ENCODE data around the gene RPL18A.

RPL18A gene

GRCh38 chr19:17834350-17835181 lies 25.1 kb upstream of the RPL18A start:
- DNase-seq (ENCODE audit: low read depth), result no peak
- H3K4me3 ChIP-seq (replicated peaks; ENCODE audit: low read depth, low read length), result no peak overlapping the region

GRCh38 chr19:17835182-17836006 lies 24.3 kb upstream of the RPL18A start:
- H3K4me3 ChIP-seq (replicated peaks; ENCODE audit: low read depth, low read length), result no peak overlapping the region
- DNase-seq (ENCODE audit: low read depth), result peak; percentile 14
- no peak for TF ChIP-seq CTCF (IDR thresholded peaks at IDR 0.05; ENCODE audit: low read length, missing control alignments)

More at GRCh38 chr19:17834350-17835181, 25.1 kb upstream of the RPL18A start:
- TF ChIP-seq CTCF (IDR thresholded peaks at IDR 0.05; ENCODE audit: low read length, missing control alignments), result peak; percentile 6

GRCh38 chr19:17836530-17836929 lies 23.2 kb upstream of the RPL18A start:
- no peak overlapping the region for H3K4me3 ChIP-seq (replicated peaks; ENCODE audit: low read depth, low read length)
- TF ChIP-seq CTCF (IDR thresholded peaks at IDR 0.05; ENCODE audit: low read length, missing control alignments), result no peak
- DNase-seq (ENCODE audit: low read depth), result no peak

GRCh38 chr19:17837972-17838371 lies 21.7 kb upstream of the RPL18A start:
- TF ChIP-seq CTCF (IDR thresholded peaks at IDR 0.05; ENCODE audit: low read length, missing control alignments), result no peak
- no peak overlapping the region for H3K4me3 ChIP-seq (replicated peaks; ENCODE audit: low read depth, low read length)

GRCh38 chr19:17840019-17840418 lies 19.7 kb upstream of the RPL18A start:
- H3K4me3 ChIP-seq (replicated peaks; ENCODE audit: low read depth, low read length), result no peak overlapping the region
- DNase-seq (ENCODE audit: low read depth), result no peak
- TF ChIP-seq CTCF (IDR thresholded peaks at IDR 0.05; ENCODE audit: low read length, missing control alignments), result no peak

More at GRCh38 chr19:17837972-17838371, 21.7 kb upstream of the RPL18A start:
- no peak for DNase-seq (ENCODE audit: low read depth)

- no peak for TF ChIP-seq CTCF (IDR thresholded peaks at IDR 0.05; ENCODE audit: low read length, missing control alignments)
- peak overlapping the region; percentile 39 for H3K4me3 ChIP-seq (replicated peaks; ENCODE audit: low read depth, low read length)
Measured at GRCh38 chr19:17841371-17841809, 18.3 kb upstream of the RPL18A start.

More at GRCh38 chr19:17841371-17841809, 18.3 kb upstream of the RPL18A start:
- DNase-seq (ENCODE audit: low read depth), result no peak
